Measurements from ENCODE around the gene MKX.

Gene MKX

GRCh38 chr10:27661514-27662286, 83.9 kb downstream of the MKX start:
- H3K4me3 ChIP-seq (ENCODE audit: control insufficient read depth, low read depth, low read length) = no peak overlapping the region
- TF ChIP-seq CTCF (conservative IDR thresholded peaks at IDR 0.05; ENCODE audit: control insufficient read depth, insufficient read depth, low read depth, low read length) = no peak
- DNase-seq (ENCODE audit: low read depth) = peak; percentile 61

GRCh38 chr10:27660711-27661110, 84.9 kb downstream of the MKX start:
- no peak for DNase-seq (ENCODE audit: low read depth)
- no peak for TF ChIP-seq CTCF (conservative IDR thresholded peaks at IDR 0.05; ENCODE audit: control insufficient read depth, insufficient read depth, low read depth, low read length)
- no peak overlapping the region for H3K4me3 ChIP-seq (ENCODE audit: control insufficient read depth, low read depth, low read length)

GRCh38 chr10:27660268-27660667, 85.4 kb downstream of the MKX start:
- H3K4me3 ChIP-seq (ENCODE audit: control insufficient read depth, low read depth, low read length) = no peak overlapping the region
- DNase-seq (ENCODE audit: low read depth) = no peak
- TF ChIP-seq CTCF (conservative IDR thresholded peaks at IDR 0.05; ENCODE audit: control insufficient read depth, insufficient read depth, low read depth, low read length) = no peak

GRCh38 chr10:27659786-27660185, 85.8 kb downstream of the MKX start:
- H3K4me3 ChIP-seq (ENCODE audit: control insufficient read depth, low read depth, low read length) = no peak overlapping the region
- no peak for TF ChIP-seq CTCF (conservative IDR thresholded peaks at IDR 0.05; ENCODE audit: control insufficient read depth, insufficient read depth, low read depth, low read length)
- no peak for DNase-seq (ENCODE audit: low read depth)

- H3K4me3 ChIP-seq (ENCODE audit: control insufficient read depth, low read depth, low read length) = no peak overlapping the region
- TF ChIP-seq CTCF (conservative IDR thresholded peaks at IDR 0.05; ENCODE audit: control insufficient read depth, insufficient read depth, low read depth, low read length) = no peak
- peak; percentile 70 for DNase-seq (ENCODE audit: low read depth)
Measured at GRCh38 chr10:27658788-27659187, 86.8 kb downstream of the MKX start.

GRCh38 chr10:27655296-27655695, 90.3 kb downstream of the MKX start:
- H3K4me3 ChIP-seq (ENCODE audit: control insufficient read depth, low read depth, low read length) = no peak overlapping the region
- DNase-seq (ENCODE audit: low read depth) = peak; percentile 41
- no peak for TF ChIP-seq CTCF (conservative IDR thresholded peaks at IDR 0.05; ENCODE audit: control insufficient read depth, insufficient read depth, low read depth, low read length)

All from fibroblast of mammary gland (primary cell).